Measurements from ENCODE around the gene KCNAB1.

GRCh38 chr3:156264771-156265170 lies 144.4 kb downstream of the KCNAB1 start:
- TF ChIP-seq CTCF (conservative IDR thresholded peaks at IDR 0.05) = no peak
- no peak for TF ChIP-seq EZH2 (IDR thresholded peaks at IDR 0.05; ENCODE audit: low read depth)

Measured in PC-9 (cell line).